ENCODE data around the gene HOXB3.

DNA sequence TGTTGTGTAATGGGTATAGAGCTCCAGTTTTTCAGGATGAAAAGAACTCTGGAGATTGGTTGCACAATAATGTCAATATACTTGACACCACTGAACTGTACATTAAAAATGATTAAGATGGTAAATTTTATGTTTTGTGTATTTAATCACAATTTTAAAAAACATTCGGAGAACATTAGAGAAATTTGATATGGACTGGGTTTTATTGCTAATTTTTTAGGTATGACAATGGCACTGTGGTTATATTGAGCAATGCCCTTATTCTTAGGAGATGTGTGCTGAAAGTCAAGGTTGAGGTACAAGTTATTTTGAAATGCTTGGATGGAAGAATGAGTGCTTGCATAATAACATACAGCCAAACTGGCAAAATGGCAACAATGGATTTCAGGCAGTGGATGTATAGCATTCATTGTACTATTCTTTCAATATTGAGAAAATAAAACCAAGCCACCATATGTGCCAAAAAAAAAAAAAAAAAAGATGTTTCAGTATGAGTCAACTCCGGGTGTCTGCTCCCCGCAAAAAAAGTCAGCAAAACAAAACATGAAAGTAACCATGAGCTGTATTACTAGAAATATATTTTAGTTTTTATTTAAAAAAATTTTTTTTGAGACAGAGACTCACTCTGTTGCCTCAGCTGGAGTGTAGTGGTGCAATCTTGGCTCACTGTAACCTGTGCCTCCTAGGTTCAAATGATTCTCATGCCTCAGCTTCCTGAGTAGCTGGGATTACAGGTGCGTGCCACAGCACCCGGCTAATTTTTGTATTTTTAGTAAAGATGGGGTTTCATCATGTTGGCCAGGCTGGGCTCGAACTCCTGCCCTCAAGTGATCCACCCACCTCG lies 79.1 kb downstream of the HOXB3 start:
- TF ChIP-seq, protein P1, sequence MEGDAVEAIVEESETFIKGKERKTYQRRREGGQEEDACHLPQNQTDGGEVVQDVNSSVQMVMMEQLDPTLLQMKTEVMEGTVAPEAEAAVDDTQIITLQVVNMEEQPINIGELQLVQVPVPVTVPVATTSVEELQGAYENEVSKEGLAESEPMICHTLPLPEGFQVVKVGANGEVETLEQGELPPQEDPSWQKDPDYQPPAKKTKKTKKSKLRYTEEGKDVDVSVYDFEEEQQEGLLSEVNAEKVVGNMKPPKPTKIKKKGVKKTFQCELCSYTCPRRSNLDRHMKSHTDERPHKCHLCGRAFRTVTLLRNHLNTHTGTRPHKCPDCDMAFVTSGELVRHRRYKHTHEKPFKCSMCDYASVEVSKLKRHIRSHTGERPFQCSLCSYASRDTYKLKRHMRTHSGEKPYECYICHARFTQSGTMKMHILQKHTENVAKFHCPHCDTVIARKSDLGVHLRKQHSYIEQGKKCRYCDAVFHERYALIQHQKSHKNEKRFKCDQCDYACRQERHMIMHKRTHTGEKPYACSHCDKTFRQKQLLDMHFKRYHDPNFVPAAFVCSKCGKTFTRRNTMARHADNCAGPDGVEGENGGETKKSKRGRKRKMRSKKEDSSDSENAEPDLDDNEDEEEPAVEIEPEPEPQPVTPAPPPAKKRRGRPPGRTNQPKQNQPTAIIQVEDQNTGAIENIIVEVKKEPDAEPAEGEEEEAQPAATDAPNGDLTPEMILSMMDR (optimal IDR thresholded peaks at IDR 0.05 in 1 of 3, IDR thresholded peaks at IDR 0.05 in 1 of 3, conservative IDR thresholded peaks at IDR 0.05 in 1 of 3; ENCODE audit: extremely low read depth in 1 of 3, insufficient read depth in 2 of 3, low read length in 3 of 3) = no peak
- TF ChIP-seq EZH2 (IDR thresholded peaks at IDR 0.05; ENCODE audit: low read length) = no peak
